Dermis microvascular lymphatic vessel endothelial cell (primary cell): ENCODE measurements around the gene ZNF181. TPM values are rescaled to one million over a fixed set of nuclear protein-coding genes. Genes with fewer than 3 reads are reported as not detected.
A peak's percentile ranks its signal among the peaks of the same experiment; 100 is the strongest.
"Not testable (repeated sequence)": the region's sequence is repeated elsewhere in the genome, so short reads cannot be mapped to it uniquely, and the experiment has no call there.

ENCODE experiments used
- DNase-seq, 2 donors: peaks; one replicate each; pipeline versions ENCODE4 v3.0.0 to v3.0.0-alpha.2; 2010; ENCODE audit warnings: low read depth in 2 of 2
- total RNA-seq: library from RNA; depleted of rRNA; stranded (reverse); fragments of >200 nt; gene quantifications from 2 replicates; pipeline ENCODE4 v1.2.1, GENCODE V29; 2014

ZNF181 gene
- 12.1 and 19.8 TPM in 2 replicates for total RNA-seq

DNA sequence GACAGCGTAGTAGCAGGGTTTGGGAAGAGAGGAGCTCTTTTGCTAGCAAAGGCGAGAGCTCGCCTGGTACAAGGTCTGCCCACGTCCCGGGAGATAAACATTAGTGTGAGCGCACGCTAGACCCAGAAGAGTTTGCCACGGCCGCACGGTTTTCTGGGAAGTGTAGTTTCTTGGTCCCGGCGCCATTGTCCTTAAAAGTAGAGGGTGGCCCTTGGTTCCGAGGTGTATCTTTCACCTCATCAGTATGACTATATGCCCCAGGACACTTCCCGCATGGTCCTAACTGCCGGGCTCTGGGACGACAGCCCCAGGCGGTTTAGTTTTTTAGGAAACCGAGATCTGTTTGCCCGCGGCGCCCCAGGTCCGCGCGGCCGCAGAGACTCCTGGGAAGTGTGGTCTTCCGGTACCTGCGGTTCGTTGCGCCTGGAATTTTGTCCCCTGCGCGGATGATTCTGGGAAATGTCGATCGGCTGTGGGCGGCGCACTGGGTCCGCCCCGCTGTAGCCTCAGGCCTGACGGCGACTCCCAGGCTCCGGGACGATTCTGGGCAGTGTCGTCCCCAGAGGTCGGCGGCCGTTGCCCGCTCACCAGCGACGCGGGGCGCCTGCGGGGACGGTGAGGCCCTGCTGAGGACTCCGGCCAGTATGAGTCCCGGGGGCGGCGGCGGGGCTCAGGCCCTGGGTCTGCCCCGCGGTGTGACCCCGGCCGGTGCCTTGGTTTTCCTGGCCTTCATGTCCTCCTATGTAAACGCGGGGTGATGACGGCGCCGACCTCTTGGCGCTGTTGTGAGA is at the start of gene ZNF181:
ZNF181 (plus strand) TSS at position 498 of the 791 bp plus-strand sequence. CDS start 795 bp downstream, outside the sequence.
- peak; percentile 88 to 93 for DNase-seq

DNA sequence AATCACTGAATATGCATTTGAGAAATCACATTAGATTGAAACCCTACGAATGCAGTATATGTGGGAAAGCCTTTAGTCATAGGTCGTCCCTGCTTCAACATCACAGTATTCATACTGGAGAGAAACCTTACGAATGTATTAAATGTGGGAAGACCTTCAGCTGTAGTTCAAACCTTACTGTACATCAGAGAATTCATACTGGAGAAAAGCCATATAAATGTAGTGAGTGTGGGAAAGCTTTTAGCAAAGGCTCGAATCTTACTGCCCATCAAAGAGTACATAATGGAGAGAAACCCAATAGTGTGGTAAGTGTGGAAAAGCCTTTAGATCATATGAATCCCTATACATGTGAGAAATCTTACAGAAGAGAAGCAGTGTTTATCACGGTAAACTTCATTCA is 48.8 kb upstream of the ZNF181 start:
- DNase-seq: not testable (repeated sequence)

DNA sequence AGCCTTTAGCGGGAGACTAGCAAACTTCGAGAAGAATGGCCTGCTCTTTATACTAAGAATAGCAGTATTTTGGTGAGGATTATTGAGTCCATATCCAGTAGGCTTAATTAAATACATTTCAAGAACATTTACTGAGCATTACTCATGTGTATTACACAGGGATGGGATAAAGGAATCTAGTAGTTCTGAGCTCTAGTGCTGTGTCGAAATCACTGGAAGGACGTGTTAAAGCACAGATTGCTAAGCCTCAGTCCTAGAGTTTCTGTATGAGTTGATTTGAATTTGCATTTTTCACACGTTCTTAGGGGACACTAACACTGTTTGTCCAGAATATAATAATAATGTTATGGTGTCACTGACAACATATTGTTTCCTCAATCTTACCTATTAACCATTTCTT is 47.6 kb upstream of the ZNF181 start:
- no peak for DNase-seq

DNA sequence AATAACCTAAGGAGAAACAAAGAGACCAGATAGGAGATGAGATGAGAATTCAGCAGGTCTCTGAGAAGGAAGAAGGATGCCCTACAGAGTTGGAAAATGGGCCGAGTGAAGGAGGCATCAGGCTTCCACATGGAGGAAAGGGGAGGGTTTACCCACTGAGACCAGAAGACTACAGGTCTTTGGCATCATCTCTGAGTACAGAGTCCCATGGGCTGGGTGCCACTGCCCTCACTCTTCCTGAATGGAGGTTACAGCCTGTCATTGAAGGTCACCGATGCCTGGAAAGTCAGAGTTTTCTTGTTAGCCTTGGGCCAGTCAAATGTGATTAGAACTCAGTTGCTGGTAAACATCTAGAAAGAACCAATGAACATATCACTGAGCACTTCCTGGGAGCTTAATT is 46.7 kb upstream of the ZNF181 start:
- DNase-seq: no peak

DNA sequence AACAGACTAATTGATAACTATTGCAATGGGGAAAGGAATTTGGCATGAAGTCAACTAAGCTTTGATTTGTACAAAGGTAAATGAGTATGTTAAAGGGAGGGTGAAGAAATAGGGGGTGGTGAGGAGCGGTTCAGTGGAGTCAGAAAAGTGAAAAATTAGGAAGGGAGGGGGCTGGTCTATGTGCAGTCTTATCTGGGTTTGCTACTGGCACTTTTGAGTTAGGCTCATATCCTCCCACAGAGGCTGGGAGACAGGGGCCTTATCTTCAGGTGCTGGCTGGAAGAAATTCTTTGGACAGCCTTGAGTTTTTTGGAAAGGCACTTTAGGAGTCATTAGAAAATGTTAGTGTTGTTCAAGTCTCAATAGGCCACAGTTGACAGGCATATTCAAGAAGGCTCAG is 45.5 kb upstream of the ZNF181 start:
- no peak for DNase-seq

DNA sequence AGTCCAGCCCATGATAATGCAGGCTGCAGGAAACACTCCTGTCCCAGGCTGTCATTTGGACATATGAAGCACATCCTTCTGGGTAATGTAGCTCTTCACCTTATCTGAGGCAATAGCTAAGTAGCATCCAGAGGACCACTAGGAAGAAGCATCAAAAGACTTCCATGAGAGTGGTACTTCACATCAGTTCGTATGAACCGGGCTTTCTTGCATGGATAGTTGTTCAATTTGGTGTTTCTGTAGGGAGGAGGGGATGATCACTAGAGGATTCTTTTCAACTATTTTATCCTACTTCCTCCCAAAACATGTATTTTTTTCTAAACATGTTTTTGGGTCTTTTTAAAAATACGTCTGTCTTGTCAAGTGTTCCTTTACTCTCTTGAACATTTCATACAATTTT is 43.7 kb upstream of the ZNF181 start:
- DNase-seq: no peak

DNA sequence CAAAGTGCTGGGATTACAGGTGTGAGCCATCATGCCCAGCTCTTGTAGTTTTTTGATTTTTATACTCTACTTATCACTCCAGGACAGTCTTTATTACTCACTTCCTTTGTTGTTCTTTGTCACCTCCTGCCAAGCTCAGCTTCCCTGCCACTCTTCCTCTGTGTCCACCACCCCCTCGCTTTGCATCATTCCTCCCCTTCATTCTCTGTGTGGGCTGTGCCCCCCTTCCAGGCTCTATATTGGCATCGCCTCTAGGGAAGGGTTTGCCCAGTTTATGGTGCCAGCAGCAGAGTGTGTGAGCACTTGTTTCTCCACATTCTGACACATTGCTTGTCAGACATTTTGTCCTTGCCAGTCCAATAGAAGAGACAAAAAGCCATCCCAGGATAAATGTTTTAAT is 41.5 kb upstream of the ZNF181 start:
- peak; percentile 46 to 73 for DNase-seq

DNA sequence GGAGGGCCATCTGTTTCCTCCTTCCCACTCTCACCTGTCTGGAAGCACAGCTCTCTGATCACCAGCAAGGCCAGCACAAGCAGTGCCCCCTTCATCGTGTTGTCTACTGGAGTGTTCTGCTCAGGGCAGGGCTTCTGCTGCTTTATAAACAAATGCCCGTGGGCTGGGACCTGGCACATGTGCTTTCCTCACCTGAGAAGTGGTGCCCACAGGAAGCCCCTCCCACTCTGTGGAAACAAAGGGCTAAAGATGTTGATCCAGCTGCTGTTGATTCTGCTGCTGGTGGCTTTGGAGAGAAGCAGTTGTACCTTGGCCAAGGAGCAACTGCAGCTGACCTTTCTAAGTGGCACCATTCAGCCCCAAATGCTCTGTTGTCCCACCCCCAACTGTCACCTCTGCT is 26.4 kb upstream of the ZNF181 start:
- no peak for DNase-seq

DNA sequence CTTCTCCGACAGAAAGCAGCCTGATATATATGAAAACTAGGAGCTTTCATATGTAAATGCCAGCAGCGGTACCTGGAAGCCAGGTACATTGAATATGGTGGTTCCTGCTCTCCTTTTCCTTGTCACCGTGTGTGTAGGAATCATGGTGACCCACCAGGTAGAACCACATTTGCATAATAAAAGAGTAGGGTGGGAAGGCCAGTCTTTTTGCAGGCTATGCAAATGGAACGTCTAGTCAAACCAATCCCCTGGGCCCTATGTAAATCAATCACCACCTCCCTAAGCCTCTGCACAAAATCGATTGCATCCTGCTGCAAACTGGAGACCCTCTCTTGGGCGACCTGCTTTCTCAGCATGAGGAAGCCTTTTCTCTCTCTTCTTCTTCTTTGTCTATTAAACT is 22.2 kb upstream of the ZNF181 start:
- no peak for DNase-seq

DNA sequence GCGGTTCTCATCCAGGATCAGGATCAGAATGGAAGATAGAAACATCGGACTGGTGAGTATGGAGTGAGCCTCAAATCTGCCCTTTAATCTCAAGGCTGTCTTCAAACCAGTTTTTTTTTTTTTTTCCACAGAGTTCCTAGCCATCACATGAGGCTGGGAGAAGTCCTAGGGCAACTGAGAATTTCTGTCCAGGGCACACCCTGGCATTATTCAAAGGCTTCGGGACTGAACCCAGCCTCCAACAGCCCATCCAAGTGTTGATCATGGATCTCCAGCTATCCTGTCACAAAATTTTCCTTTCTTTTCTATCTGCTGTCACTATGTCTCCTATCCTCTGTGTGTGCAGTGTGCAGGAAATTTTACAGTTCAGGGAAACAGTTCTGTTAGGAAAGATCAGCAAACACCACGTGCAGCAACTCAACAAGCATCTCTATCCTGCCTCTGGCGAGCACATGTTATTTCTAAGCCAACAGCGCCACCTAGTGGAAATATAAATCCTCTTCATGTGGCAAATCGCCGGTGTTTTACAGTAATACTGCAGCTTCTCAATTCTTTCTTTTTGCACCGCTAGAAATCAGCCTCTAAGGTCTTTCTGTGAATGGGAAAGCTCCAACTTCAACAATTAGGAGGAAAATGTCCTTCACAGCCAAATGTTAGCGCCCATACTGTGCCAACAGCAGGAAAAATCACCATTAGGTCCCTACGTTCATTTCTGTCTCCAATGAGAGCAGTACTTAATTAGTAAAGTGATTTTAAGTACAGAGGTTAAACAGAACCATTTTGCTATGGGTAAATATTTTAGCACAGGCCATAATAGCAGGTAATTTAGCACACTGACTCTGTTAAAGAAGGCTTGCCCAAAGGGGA is 21.4 kb upstream of the ZNF181 start:
- peak; percentile 83 to 87 for DNase-seq

DNA sequence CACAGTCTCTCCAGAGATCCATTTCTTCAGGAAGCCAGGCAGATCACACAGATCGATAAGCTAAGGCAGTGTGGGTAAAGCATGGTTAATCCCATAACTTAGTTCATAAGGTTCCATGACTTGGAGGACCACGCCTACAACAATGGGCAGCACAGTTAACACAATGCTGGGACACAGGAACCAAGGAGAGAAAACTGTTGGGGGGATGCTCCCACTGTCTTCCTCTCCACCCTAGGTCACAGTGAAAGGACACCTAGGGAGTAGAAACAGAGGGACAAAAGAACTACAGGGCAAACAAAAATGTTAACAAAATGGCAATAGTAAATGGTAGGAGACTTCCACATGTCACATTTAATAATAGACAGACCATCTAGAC is 20.8 kb upstream of the ZNF181 start:
- no peak for DNase-seq

DNA sequence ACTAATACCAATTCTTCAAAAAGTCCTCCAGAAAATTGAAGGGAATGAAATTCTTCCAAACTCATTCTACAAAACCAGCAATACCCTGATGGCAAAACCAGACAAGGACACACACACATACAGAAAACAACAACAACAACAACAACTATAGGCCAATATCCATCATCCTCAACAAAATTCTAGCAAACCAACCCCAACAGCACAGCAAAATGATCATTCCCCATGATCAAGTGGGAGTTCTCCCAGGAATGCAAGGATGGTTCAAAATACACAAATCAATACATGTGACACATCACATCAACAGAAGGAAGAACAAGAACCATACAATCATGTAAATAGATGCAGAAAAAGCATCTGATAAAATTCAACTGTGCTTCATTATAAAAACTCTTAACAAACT is 18.7 kb upstream of the ZNF181 start:
- DNase-seq: no peak

DNA sequence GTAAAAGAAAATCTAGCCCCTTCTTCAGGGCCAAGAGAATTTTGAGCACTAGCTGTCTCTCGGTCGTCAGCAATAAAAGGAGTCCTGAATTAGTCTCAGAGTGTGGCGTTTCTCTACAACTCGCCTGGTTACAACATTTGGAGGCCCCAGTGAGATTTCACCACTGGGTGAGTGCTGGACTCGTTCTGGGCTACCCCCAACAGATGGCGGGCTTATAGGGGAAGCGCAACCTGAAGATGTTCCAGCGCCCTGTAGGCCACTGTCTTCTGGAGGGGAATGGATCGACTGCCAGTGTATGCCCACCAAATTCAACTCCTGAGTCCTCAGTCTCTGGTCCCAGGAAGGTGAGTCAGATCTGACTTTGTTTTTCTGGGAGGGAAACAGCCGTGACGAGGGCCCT is 11.7 kb upstream of the ZNF181 start:
- no peak for DNase-seq

DNA sequence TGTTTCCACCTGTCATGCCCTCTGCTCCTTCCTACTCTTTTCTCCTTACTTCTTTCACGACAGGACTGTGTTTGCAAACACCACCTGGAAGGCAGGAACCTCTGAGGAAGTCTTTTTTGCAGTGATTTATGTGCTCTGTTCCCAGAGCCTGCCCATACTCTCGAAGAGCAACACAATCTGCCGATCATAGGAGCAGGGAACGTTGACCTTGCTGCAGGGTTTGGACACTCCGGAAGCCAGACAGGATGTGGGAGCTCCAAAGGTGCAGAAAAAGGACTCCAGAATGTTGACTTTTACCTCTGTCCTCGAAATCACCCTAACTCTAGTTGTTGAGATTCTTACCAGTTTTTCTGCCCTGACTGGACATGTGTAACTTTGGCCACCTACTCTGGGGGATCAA is 8.6 kb upstream of the ZNF181 start:
- DNase-seq: no peak

DNA sequence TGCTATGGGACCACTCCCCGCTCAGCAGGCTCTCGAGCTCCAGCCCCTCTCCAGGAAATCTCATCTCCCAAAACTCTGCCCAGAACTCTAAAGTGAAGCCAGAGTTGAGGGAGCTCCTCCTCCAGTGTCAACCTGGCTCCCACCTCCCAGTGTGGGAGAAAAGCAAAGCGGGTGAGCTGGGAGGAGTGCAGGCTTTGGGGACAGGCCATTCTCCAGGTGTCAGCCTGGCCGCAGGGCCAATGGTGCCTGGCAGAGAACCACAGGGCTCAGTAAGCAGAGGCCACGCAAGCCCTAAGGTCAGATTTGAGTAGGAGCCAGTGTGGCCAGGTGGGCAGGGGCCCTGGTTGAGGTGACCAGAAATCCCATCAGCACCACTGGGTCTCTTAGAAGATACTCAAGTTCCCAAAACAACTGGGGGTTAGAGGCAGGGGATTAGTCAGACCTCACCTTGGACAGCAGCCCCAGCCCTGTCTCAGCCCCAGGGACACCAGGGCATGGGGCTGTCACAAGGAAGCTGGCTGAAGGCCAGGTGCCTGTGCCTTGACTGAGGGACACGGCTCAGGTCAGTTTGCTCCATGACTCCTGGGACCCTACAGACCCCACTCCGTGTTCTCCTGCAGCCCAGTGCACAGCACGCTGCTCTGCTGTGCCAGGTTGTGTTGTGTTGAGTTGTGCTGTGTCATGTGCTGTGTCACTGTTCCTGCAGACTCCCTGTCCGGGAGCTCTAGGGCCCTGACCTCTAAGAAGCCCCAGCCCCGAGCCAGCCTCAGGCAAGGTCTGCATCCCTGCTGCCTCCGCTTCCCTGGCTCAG is 2.8 kb upstream of the ZNF181 start:
- no peak for DNase-seq

DNA sequence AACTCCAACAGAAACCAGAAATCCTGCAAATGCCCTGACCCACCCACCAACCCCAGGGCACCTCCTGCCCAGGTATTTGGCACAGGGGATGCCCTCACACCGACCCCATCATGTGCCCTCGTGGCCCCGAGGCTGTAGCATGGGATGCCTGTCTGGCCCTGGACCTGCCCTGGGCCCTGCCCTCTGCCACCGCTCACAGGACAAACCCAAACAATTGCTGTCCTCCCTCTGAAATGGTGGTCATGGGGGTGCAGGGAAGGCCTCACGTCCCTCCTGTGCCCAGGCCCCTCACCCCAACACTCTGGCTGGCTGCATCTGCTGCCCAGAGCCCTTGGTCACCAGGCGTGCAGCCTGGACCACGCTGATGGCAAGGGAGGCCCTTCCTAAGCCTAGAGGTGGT is 2.1 kb upstream of the ZNF181 start:
- no peak for DNase-seq

DNA sequence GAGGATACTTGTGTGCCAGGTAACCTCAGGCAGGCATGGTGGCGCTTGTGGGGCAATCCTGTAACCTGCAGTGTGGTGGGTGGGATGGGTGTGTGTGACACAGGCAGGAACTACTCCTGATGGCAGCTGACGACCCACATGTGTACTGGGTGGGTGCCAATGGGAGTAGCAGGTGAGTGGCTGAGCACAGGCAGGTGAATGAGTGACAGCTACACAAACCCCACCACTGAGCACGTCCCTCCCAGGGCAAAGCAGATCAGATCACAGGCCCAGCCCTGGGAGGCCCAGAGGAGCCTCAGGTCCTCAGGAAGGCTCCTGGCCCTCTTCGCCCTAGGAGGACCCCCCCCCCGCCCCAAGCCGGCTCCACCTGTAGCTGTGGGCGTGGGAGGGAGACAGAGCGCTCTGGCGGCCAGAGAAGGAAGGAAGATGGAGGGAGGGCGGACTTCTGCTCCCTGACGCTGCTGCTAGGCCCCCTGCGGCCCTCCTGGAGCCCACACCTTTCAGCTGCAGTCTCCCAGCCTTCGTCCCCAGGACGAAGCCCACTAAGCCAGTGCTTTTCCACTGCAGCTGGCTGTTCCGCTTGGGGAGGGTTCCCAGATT is 1.3 kb upstream of the ZNF181 start:
- no peak for DNase-seq

DNA sequence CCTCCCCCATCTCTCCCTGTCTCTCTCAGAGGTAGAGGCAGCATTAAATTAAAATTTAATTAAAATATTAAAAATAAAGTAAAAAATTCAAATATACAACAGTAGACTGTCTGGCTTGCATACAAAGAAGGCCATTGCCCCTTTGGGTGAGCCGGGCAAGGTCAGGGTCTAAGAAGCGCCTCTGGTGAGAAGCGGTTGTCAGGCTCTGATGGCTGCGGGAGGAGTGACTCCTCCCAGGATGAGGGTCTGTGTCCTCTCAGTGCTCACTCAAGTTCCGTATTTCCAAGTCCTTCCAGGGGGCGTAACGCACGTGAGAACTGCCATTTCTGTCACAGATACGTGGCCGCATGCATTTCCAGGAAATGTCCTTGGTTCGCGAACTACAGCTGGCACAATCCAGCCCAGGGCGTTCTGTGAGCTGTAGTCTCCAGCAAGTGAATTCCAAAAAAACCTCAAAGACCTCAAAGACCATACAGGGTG is 737 bp upstream of the ZNF181 start:
- peak; percentile 67 to 80 for DNase-seq

DNA sequence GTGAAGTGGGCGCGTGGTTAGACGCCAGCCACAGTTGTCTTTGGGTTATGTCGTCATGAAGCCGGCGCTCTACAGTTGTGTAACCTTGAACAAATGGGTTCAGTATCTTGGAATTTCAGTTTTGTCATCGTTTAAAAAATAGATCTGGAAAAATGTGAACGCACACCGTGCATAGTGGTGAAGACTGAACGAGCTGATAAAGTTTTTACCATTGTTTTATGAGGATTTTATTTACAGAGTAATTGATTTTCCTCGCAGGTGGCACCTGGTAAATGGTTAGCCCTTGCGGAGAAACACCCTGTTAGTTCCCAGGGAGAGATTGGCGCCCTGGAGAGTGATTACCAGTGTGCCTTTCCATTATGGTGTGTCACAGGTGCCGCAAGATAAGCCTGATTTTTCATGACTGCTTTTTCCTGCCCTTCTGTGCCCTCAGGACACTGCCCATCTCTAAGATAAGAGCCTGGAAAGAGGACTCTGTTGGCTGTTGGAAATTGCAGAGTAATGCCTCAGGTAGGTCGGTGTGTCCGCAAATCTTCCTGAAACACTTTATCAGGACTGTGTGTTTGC is 577 bp downstream of the ZNF181 start:
- peak; percentile 66 to 86 for DNase-seq

DNA sequence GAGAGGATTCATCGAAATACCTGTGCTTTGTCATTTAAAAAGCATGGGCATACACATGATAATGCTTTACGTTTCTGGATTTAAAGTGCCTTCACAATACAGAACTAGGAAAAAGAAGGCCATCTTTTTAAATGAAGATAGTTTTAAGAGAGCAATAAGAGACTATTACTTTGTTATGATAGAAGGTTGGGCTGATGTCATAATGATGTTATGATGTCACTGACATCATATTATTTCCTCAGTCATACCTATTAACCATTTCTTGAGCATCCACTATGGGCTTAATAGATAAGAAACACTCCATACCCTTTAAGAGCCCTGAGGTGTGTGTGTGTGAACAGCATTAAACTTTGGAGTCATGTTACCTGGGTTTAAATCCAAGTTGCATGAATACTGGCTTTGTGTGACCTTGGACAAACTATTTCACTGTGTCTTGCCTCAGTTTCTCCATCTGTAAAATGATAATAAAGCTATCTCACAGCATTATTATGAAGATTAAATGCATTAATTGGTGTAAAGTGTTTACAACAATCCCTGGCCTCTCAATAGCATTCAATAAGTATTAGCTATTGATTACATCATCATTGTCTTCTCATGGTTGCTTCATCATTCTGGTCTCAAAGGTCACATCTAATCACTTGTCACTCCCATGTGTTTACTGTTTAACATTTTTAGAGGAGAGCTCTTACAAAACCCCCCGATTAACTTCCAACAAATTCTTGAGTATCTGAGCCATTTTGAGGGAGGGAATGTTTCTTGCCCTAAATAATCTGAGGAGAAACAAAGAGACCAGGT is 11.1 kb downstream of the ZNF181 start:
- DNase-seq: no peak
